K562 (cell line): ENCODE results near the gene SNTG2. TPM values are rescaled to one million over a fixed set of nuclear protein-coding genes. Genes with fewer than 3 reads are reported as not detected.

Experiments used
- ATAC-seq: fragments of 200-7000 bp; cut with Tn5 transposase; 3 replicates; pipeline ENCODE4 v1.9.1; 2020; ENCODE audit warnings: moderate library complexity
- BruUV-seq: library from RNA; stranded (reverse); fragments of 400-500 nt; replicated peaks from 2 replicates; lab custom pipeline; 2021; lab: Mats Ljungman, UMichigan
- CTCF ChIA-PET: fragments of 300-600 bp; formaldehyde crosslinking; extraction: SDS; loops from one replicate; lab custom pipeline; 2021; ENCODE audit warnings: low intra/inter-chr PET ratio; lab: Yijun Ruan, JAX
- POLR2A ChIA-PET: fragments of 300-600, 350-650 bp; sonication (Branson Sonifier 250); formaldehyde crosslinking; extraction: SDS; loops from one replicate; lab custom pipeline; 2021; ENCODE audit warnings: antibody characterized with exemption, inconsistent platforms; lab: Yijun Ruan, JAX
- DNase-seq, 4 experiments: peaks; one replicate each; pipeline versions ENCODE4 v3.0.0 to v3.0.0-alpha.2; 2011 to 2018; ENCODE audit warnings: low spot score in 3 of 4, mixed read lengths in 3 of 4; ENCODE audit errors: extremely low read depth in 1 of 4
- FAIRE-seq: peaks from 2 replicates; lab custom pipeline; 2011; peaks lifted over from hg19 to GRCh38; lab: Jason Lieb, UNC
- H2AFZ ChIP-seq: 2 replicates; pipeline ENCODE4 v1.6.0; 2011; ENCODE audit warnings: low read depth, low read length, control low read depth, inconsistent platforms
- H3K27ac ChIP-seq: fragments of 200-600 bp; 3 replicates; pipeline ENCODE4 v1.8.0; 2011; ENCODE audit warnings: low read depth, mild to moderate bottlenecking, control low read depth, inconsistent platforms, low read length, moderate library complexity, mixed read lengths; ENCODE audit errors: extremely low read depth
- H3K27me3 ChIP-seq, 2 experiments: fragments of 300-600 bp in 1 of 2; 2 replicates in 1 of 2; 3 replicates in 1 of 2; pipeline versions ENCODE4 v1.6.0 to v1.8.0; 2011; ENCODE audit warnings: inconsistent platforms in 2 of 2, low read length in 2 of 2, mild to moderate bottlenecking in 1 of 2, mixed read lengths in 1 of 2, moderate library complexity in 1 of 2; ENCODE audit not compliant: control insufficient read depth in 2 of 2, insufficient read depth in 2 of 2
- H3K36me3 ChIP-seq: fragments of 300-600 bp; 3 replicates; pipeline ENCODE4 v1.8.0; 2011; ENCODE audit warnings: mild to moderate bottlenecking, low read length, inconsistent platforms; ENCODE audit not compliant: control insufficient read depth, insufficient read depth
- H3K4me1 ChIP-seq, 2 experiments: fragments of 200-600 bp in 1 of 2; replicated peaks in 1 of 2; 2 replicates in 1 of 2; 3 replicates in 1 of 2; pipeline versions ENCODE4 v1.5.1 to v1.8.0; 2011; ENCODE audit warnings: inconsistent platforms in 2 of 2, low read length in 2 of 2, mild to moderate bottlenecking in 1 of 2, mixed read lengths in 1 of 2, moderate library complexity in 1 of 2; ENCODE audit not compliant: control insufficient read depth in 2 of 2, insufficient read depth in 2 of 2
- H3K4me2 ChIP-seq: 2 replicates; pipeline ENCODE4 v1.6.1; 2011; ENCODE audit warnings: low read length, control low read depth, inconsistent platforms, mixed read lengths; ENCODE audit not compliant: insufficient read depth
- H3K4me3 ChIP-seq: fragments of 200-600 bp; sonication (generic), shearing (Covaris generic); 2 replicates; pipeline ENCODE4 v1.5.1; 2016; ENCODE audit warnings: control low read depth, inconsistent platforms
- H3K79me2 ChIP-seq: fragments of 200-600 bp; 3 replicates; pipeline ENCODE4 v1.8.0; 2011; ENCODE audit warnings: low read length, inconsistent platforms; ENCODE audit not compliant: control insufficient read depth, insufficient read depth
- H3K9ac ChIP-seq, 2 experiments: 2 replicates each; pipeline versions ENCODE4 v1.6.0 to v1.6.1; 2011; ENCODE audit warnings: low read depth in 2 of 2, low read length in 2 of 2, control low read depth in 1 of 2, inconsistent platforms in 1 of 2, mild to moderate bottlenecking in 1 of 2, mixed read lengths in 1 of 2; ENCODE audit not compliant: insufficient read depth in 1 of 2
- H3K9me1 ChIP-seq: one replicate; pipeline ENCODE4 v1.6.0; 2011; ENCODE audit warnings: inconsistent platforms, mild to moderate bottlenecking, low read length, moderate library complexity; ENCODE audit not compliant: control insufficient read depth, insufficient read depth
- H3K9me3 ChIP-seq: replicated peaks from 2 replicates; pipeline ENCODE4 v1.5.1; 2011; ENCODE audit warnings: low read depth, low read length, inconsistent platforms; ENCODE audit not compliant: control insufficient read depth, insufficient read depth
- H4K20me1 ChIP-seq: replicated peaks from 2 replicates; pipeline ENCODE4 v1.6.1; 2011; ENCODE audit warnings: low read length, inconsistent platforms, mixed read lengths; ENCODE audit not compliant: control insufficient read depth, insufficient read depth
- CBX2 ChIP-seq: fragments of 200-600 bp; sonication (generic); IDR thresholded peaks from one replicate; pipeline ENCODE4 v1.6.1; 2012; ENCODE audit warnings: mild to moderate bottlenecking, low read length, inconsistent platforms; ENCODE audit not compliant: insufficient read depth, poor library complexity, severe bottlenecking
- CC2D1A ChIP-seq: fragments of 450-650 bp; IDR thresholded peaks from 2 replicates; pipeline ENCODE4 v1.6.1; 2017; ENCODE audit warnings: mild to moderate bottlenecking
- ELK3 ChIP-seq: fragments of 450-650 bp; formaldehyde crosslinking; IDR thresholded peaks from 2 replicates; pipeline ENCODE4 v1.4.0; 2020; ENCODE audit warnings: mild to moderate bottlenecking
- EWSR1 ChIP-seq: fragments of 450-650 bp; IDR thresholded peaks from 2 replicates; pipeline ENCODE4 v1.6.1; 2018; ENCODE audit warnings: borderline replicate concordance, mild to moderate bottlenecking, low read depth, moderate library complexity; ENCODE audit not compliant: partially characterized antibody
- HLTF ChIP-seq: fragments of 450-650 bp; IDR thresholded peaks from 2 replicates; pipeline ENCODE4 v1.6.1; 2016
- HMGXB4 ChIP-seq: sonication (generic); formaldehyde crosslinking; IDR thresholded peaks from 2 replicates; pipeline ENCODE4 v1.8.1; 2023; ENCODE audit warnings: mild to moderate bottlenecking, missing genetic modification reagents
- MBD1 ChIP-seq: fragments of 250-450 bp; sonication (Bioruptor Pico); IDR thresholded peaks from 2 replicates; pipeline ENCODE4 v1.8.0; 2022; ENCODE audit warnings: inconsistent platforms
- NFE2L1 ChIP-seq: fragments of 450-650 bp; IDR thresholded peaks from 2 replicates; pipeline ENCODE4 v1.6.1; 2016; ENCODE audit warnings: missing genetic modification characterization, low read depth, mild to moderate bottlenecking, missing compliant biosample characterization, moderate library complexity, borderline replicate concordance
- PHB2 ChIP-seq: fragments of 450-650 bp; IDR thresholded peaks from 2 replicates; pipeline ENCODE4 v1.6.1; 2017; ENCODE audit warnings: low read depth
- POLR2A ChIP-seq: fragments of 450-650 bp; conservative IDR thresholded peaks from 2 replicates; pipeline ENCODE4 v1.6.1; 2016
- SREBF1 ChIP-seq: fragments of 150-350 bp; IDR thresholded peaks from 2 replicates; pipeline ENCODE4 v1.6.1; 2014; ENCODE audit warnings: antibody characterized with exemption, low read depth, low read length, borderline replicate concordance
- SRSF1 ChIP-seq: fragments of 200-400 bp; formaldehyde crosslinking; IDR thresholded peaks from 2 replicates; pipeline ENCODE4 v1.6.1; 2017; ENCODE audit warnings: mild to moderate bottlenecking, low read depth, low read length, moderate library complexity
- TSC22D4 ChIP-seq: fragments of 450-650 bp; IDR thresholded peaks from 2 replicates; pipeline ENCODE4 v1.6.1; 2016; ENCODE audit warnings: missing genetic modification characterization, missing biosample characterization, control low read depth
- ZFP36 ChIP-seq: fragments of 150-350 bp; IDR thresholded peaks from 2 replicates; pipeline ENCODE4 v1.6.1; 2018; ENCODE audit warnings: low read length, low read depth; ENCODE audit not compliant: partially characterized antibody
- ZNF324 ChIP-seq: fragments of 250-450 bp; sonication (Bioruptor Pico); IDR thresholded peaks from 2 replicates; pipeline ENCODE4 v1.4.0; 2020; ENCODE audit warnings: mild to moderate bottlenecking
- ZNF551 ChIP-seq: fragments of 250-450 bp; sonication (Bioruptor Pico); IDR thresholded peaks from 2 replicates; pipeline ENCODE4 v1.5.0; 2021; ENCODE audit warnings: mild to moderate bottlenecking, moderate library complexity
- ZNF583 ChIP-seq: fragments of 250-450 bp; sonication (Bioruptor Pico); IDR thresholded peaks from 2 replicates; pipeline ENCODE4 v1.4.0; 2020
- ZNF584 ChIP-seq: fragments of 200-800 bp; sonication (Bioruptor generic); IDR thresholded peaks from 2 replicates; pipeline ENCODE4 v1.6.1; 2016; ENCODE audit warnings: low read depth, mild to moderate bottlenecking, missing genetic modification characterization, missing compliant biosample characterization
- ZSCAN32 ChIP-seq: fragments of 450-650 bp; formaldehyde crosslinking; IDR thresholded peaks from 2 replicates; pipeline ENCODE4 v1.4.0; 2020; ENCODE audit warnings: mild to moderate bottlenecking, moderate library complexity
- WGBS: fragments of 100-300 bp; shearing (Covaris generic); methylation state at CpG from one replicate; pipeline ENCODE4 v1.1.6; 2016; ENCODE audit warnings: low coverage, mixed read lengths; ENCODE audit not compliant: insufficient coverage; ENCODE audit errors: missing lambda C conversion rate; 5-methylcytosine and 5-hydroxymethylcytosine counted together
- in situ Hi-C: fragments of 300-500 bp; cut with MboI; formaldehyde crosslinking; loops from 4 replicates; pipeline ENCODE4 v1.15.0; 2018; ENCODE audit warnings: inconsistent platforms, mixed read lengths
- intact Hi-C: fragments of 100-400 bp; cut with micrococcal nuclease; formaldehyde crosslinking; loops from 2 replicates; pipeline ENCODE4 v1.14.2; 2022
- polyA plus RNA-seq, 8 experiments: library from polyadenylated mRNA; depleted of rRNA in 4 of 8; stranded (reverse) in 5 of 8; unstranded in 3 of 8; fragments of >200 nt; fragmentation: Nextera tagmentation in 2 of 8; fragmentation: Illumina TruSeq in 1 of 8; extraction: Ambion mirVana in 2 of 8; extraction: Trizol in 1 of 8; gene quantifications; 2 replicates each; pipeline versions ENCODE4 v1.2.1 to v1.2.3, GENCODE V29; 2011 to 2014; ENCODE audit warnings: inconsistent platforms in 1 of 8, missing spikeins in 1 of 8
- total RNA-seq, 7 experiments: library from RNA; depleted of rRNA in 6 of 7; stranded (reverse); fragments of >200 nt in 6 of 7; fragmentation: Illumina TruSeq in 2 of 7; extraction: Trizol in 2 of 7; gene quantifications; 2 replicates each; pipeline versions ENCODE4 v1.2.1 to v1.2.3, GENCODE V29; 2011 to 2021; ENCODE audit warnings: low replicate concordance in 1 of 7

Gene SNTG2
- total and polyA plus RNA-seq, 9 of the 15 experiments (the other 6 are each of a cell fraction or from before 2014, with no cell fraction given): not detected

- TF ChIP-seq MBD1 (CRISPR knock-in tag) (no peak), ZFP36 (no peak), POLR2A (no peak), HLTF (no peak), ZNF324 (no peak), PHB2 (no peak), ZSCAN32 (CRISPR knock-in tag) (no peak)
- TF ChIP-seq, all 486 proteins: peak for 0
Observed at GRCh38 chr2:929011-929735, 21.5 kb upstream of the SNTG2 start (continued).

GRCh38 chr2:929925-930324 lies 20.7 kb upstream of the SNTG2 start:
- ChIA-PET CTCF (no interaction called here), POLR2A (interaction anchor here (0.6 kb wide), 1 partner anchor 172 kb away, joined by 3 read pairs; no protein-coding TSS in a partner anchor)
- Histone ChIP-seq H3K4me1 (no peaks in the 10 kb centered on the region; a peak in 1 of 5 replicates), H3K9me1 (no peaks in the 10 kb centered on the region), H3K27me3 (peaks cover 27 to 65% of the 10 kb centered on the region in 2 experiments; a peak in 4 of 5 replicates), H2AFZ (no peak overlapping the region), H3K4me3 (no peak overlapping the region), H3K36me3 (no peaks in the 10 kb centered on the region), H3K27ac (no peak overlapping the region), H3K4me2 (no peak overlapping the region), H4K20me1 (0 out of 2 replicates have a peak, but pooled peaks cover 3% of the 10 kb centered on the region), H3K79me2 (no peaks in the 10 kb centered on the region), H3K9ac (no peak overlapping the region), H3K9me3 (no peaks in the 10 kb centered on the region)
- FAIRE-seq (no peak), DNase-seq (no peak), ATAC-seq (no peak)
- intact Hi-C loops: no loop called here
- 0% methylated on average over 12 of the region's 14 CpGs for WGBS
- in situ Hi-C loops: no loop called here
- no TSS peak for BruUV-seq
- TF ChIP-seq TSC22D4 (tag): no peak
- TF ChIP-seq ELK3 (CRISPR knock-in tag): no peak
- TF ChIP-seq CC2D1A: no peak
- TF ChIP-seq EWSR1: no peak
- no peak for TF ChIP-seq ZNF551 (CRISPR knock-in tag)
- no peak for TF ChIP-seq ZNF583 (CRISPR knock-in tag)
- no peak for TF ChIP-seq HMGXB4 (CRISPR knock-in tag)
- no peak for TF ChIP-seq NFE2L1 (tag)
- TF ChIP-seq CBX2: no peak
- TF ChIP-seq ZNF584 (CRISPR knock-in tag): no peak
- TF ChIP-seq SRSF1: no peak
- no peak for TF ChIP-seq SREBF1
